HepG2 (cell line): ENCODE measurements around the gene DNAAF1. TPM values are rescaled to one million over a fixed set of nuclear protein-coding genes. Genes with fewer than 3 reads are reported as not detected.

Experiments
- BORCS8-MEF2B ChIP-seq: sonication (generic); formaldehyde crosslinking; IDR thresholded peaks from 2 replicates; pipeline ENCODE4 v1.8.0; 2022; ENCODE audit warnings: mild to moderate bottlenecking, missing genetic modification reagents
- MEIS1 ChIP-seq: sonication (generic); formaldehyde crosslinking; IDR thresholded peaks from 2 replicates; pipeline ENCODE4 v1.9.0; 2021; ENCODE audit warnings: mild to moderate bottlenecking, missing genetic modification reagents, moderate library complexity, borderline replicate concordance
- NCOA5 ChIP-seq: sonication (generic); formaldehyde crosslinking; IDR thresholded peaks from 2 replicates; pipeline ENCODE4 v1.4.0; 2020; ENCODE audit warnings: missing genetic modification reagents
- NR2F1 ChIP-seq, 2 experiments: fragments of 450-650 bp in 1 of 2; formaldehyde crosslinking in 1 of 2; IDR thresholded peaks; 2 replicates each; pipeline versions ENCODE4 v1.5.0 to v1.6.1; 2016 to 2020; ENCODE audit warnings: mild to moderate bottlenecking in 1 of 2, missing compliant biosample characterization in 1 of 2, missing genetic modification reagents in 1 of 2, moderate library complexity in 1 of 2
- SETDB1 ChIP-seq: sonication (generic); formaldehyde crosslinking; IDR thresholded peaks from 2 replicates; pipeline ENCODE4 v1.5.1; 2020; ENCODE audit warnings: missing genetic modification reagents, mild to moderate bottlenecking, borderline replicate concordance
- SRF ChIP-seq: IDR thresholded peaks from 2 replicates; pipeline ENCODE4 v1.6.1; 2011; ENCODE audit warnings: mild to moderate bottlenecking, low read depth, low read length, moderate library complexity
- TAF15 ChIP-seq: fragments of 200-400 bp; formaldehyde crosslinking; IDR thresholded peaks from one replicate; pipeline ENCODE4 v1.6.1; 2018; ENCODE audit warnings: mild to moderate bottlenecking, low read depth, low read length; ENCODE audit not compliant: poor library complexity, severe bottlenecking
- ZBTB7B ChIP-seq: sonication (generic); formaldehyde crosslinking; IDR thresholded peaks from 2 replicates; pipeline ENCODE4 v1.4.0; 2020; ENCODE audit warnings: missing genetic modification reagents
- ZNF382 ChIP-seq: sonication (generic); formaldehyde crosslinking; IDR thresholded peaks from 2 replicates; pipeline ENCODE4 v1.5.0; 2020; ENCODE audit warnings: missing genetic modification reagents, mild to moderate bottlenecking, borderline replicate concordance
- ZNF703 ChIP-seq: sonication (generic); formaldehyde crosslinking; IDR thresholded peaks from 2 replicates; pipeline ENCODE4 v1.5.1; 2020; ENCODE audit warnings: missing genetic modification reagents, mild to moderate bottlenecking, moderate library complexity, borderline replicate concordance
- ZNF775 ChIP-seq: sonication (generic); formaldehyde crosslinking; IDR thresholded peaks from 2 replicates; pipeline ENCODE4 v1.4.0; 2020; ENCODE audit warnings: missing genetic modification reagents, mild to moderate bottlenecking, moderate library complexity, borderline replicate concordance
- ZNF841 ChIP-seq: sonication (generic); formaldehyde crosslinking; IDR thresholded peaks from 2 replicates; pipeline ENCODE4 v1.8.1; 2023; ENCODE audit warnings: missing genetic modification reagents, borderline replicate concordance
- ZSCAN21 ChIP-seq: sonication (generic); formaldehyde crosslinking; IDR thresholded peaks from 2 replicates; pipeline ENCODE4 v1.8.0; 2022; ENCODE audit warnings: mild to moderate bottlenecking, missing genetic modification reagents, moderate library complexity, borderline replicate concordance
- polyA plus RNA-seq, 8 experiments: library from polyadenylated mRNA; depleted of rRNA in 3 of 8; stranded (reverse) in 7 of 8; unstranded in 1 of 8; fragments of >200 nt; fragmentation: Illumina TruSeq in 4 of 8; extraction: Trizol in 4 of 8; gene quantifications; 2 replicates each; pipeline versions ENCODE4 v1.2.1 to v1.2.3, GENCODE V29; 2011 to 2016; ENCODE audit warnings: low read depth in 4 of 8, missing spikeins in 1 of 8, mixed read lengths in 1 of 8; ENCODE audit not compliant: insufficient read depth in 1 of 8
- total RNA-seq, 5 experiments: library from RNA; depleted of rRNA; stranded (reverse); fragments of >200 nt; fragmentation: Illumina TruSeq; extraction: Trizol; gene quantifications; 2 replicates each; pipeline ENCODE4 v1.2.3, GENCODE V29; 2016; ENCODE audit warnings: low read depth in 1 of 5
- TF ChIP-seq, protein P1 (sequence below): sonication (generic); formaldehyde crosslinking; IDR thresholded peaks from 2 replicates; pipeline ENCODE4 v1.8.0; 2022; ENCODE audit warnings: mild to moderate bottlenecking, missing genetic modification reagents, borderline replicate concordance
- TF ChIP-seq, protein P2 (sequence below): sonication (generic); formaldehyde crosslinking; IDR thresholded peaks from 2 replicates; pipeline ENCODE4 v1.4.0; 2020; ENCODE audit warnings: mild to moderate bottlenecking, missing genetic modification reagents, borderline replicate concordance
- TF ChIP-seq, protein P3 (sequence below): sonication (generic); formaldehyde crosslinking; IDR thresholded peaks from 2 replicates; pipeline ENCODE4 v1.4.0; 2020; ENCODE audit warnings: low read depth, missing genetic modification reagents
- TF ChIP-seq, protein P4 (sequence below): sonication (generic); formaldehyde crosslinking; IDR thresholded peaks from 2 replicates; pipeline ENCODE4 v1.4.0; 2020; ENCODE audit warnings: missing genetic modification reagents, borderline replicate concordance
- TF ChIP-seq, protein P5 (sequence below): sonication (generic); formaldehyde crosslinking; IDR thresholded peaks from 2 replicates; pipeline ENCODE4 v1.4.0; 2020; ENCODE audit warnings: mild to moderate bottlenecking, low read depth, missing genetic modification reagents

DNAAF1 gene
- total and polyA plus RNA-seq, 2 of the 13 experiments (the other 11 are each of a cell fraction or from before 2014, with no cell fraction given), result 0.04 TPM; not detected in 1

DNA sequence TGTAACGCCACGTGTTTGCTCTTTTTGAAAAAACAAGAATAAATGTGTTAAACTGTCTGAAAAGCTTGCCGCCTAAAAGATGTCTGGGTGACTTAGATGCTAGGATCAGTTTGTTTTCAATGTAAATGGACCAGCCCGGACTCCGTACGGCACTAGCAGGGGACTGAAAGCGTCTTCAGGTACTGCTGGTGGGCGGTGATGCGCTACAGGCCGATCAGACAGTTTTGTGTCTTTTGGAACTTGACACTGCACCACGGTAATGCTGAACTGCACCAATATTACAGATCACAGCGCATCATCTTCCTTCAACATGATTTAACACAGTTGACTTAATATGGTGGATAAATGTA lies 27.6 kb upstream of the DNAAF1 start (continued):
- TF ChIP-seq, protein P1, sequence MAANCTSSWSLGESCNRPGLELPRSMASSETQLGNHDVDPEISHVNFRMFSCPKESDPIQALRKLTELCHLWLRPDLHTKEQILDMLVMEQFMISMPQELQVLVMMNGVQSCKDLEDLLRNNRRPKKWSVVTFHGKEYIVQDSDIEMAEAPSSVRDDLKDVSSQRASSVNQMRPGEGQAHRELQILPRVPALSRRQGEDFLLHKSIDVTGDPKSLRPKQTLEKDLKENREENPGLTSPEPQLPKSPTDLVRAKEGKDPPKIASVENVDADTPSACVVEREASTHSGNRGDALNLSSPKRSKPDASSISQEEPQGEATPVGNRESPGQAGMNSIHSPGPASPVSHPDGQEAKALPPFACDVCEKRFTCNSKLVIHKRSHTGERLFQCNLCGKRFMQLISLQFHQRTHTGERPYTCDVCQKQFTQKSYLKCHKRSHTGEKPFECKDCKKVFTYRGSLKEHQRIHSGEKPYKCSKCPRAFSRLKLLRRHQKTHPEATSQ, result 0 out of 2 replicates have a peak, but pooled peaks have one; percentile 21
- TF ChIP-seq ZNF382 (no peak), SETDB1 (CRISPR knock-in tag) (no peak), NR2F1 (CRISPR knock-in tag; IDR thresholded peaks at IDR 0.05) (peak in 1 of 2 experiments; percentile 6; a peak in 1 of 4 replicates), TAF15 (no peak), ZNF841 (CRISPR knock-in tag) (no peak), ZSCAN21 (CRISPR knock-in tag) (no peak), ZNF703 (CRISPR knock-in tag) (no peak), ZBTB7B (no peak), MEIS1 (CRISPR knock-in tag) (no peak), BORCS8-MEF2B (CRISPR knock-in tag) (no peak), ZNF775 (CRISPR knock-in tag) (0 out of 2 replicates have a peak, but pooled peaks have one; percentile 31), NCOA5 (CRISPR knock-in tag) (no peak), SRF (no peak)
- TF ChIP-seq, protein P2, sequence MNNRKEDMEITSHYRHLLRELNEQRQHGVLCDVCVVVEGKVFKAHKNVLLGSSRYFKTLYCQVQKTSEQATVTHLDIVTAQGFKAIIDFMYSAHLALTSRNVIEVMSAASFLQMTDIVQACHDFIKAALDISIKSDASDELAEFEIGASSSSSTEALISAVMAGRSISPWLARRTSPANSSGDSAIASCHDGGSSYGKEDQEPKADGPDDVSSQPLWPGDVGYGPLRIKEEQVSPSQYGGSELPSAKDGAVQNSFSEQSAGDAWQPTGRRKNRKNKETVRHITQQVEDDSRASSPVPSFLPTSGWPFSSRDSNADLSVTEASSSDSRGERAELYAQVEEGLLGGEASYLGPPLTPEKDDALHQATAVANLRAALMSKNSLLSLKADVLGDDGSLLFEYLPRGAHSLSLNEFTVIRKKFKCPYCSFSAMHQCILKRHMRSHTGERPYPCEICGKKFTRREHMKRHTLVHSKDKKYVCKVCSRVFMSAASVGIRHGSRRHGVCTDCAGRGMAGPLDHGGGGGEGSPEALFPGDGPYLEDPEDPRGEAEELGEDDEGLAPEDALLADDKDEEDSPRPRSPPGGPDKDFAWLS (CRISPR knock-in tag), result peak; percentile 66; the same call in 1 of the 2 replicates
- TF ChIP-seq, protein P3, sequence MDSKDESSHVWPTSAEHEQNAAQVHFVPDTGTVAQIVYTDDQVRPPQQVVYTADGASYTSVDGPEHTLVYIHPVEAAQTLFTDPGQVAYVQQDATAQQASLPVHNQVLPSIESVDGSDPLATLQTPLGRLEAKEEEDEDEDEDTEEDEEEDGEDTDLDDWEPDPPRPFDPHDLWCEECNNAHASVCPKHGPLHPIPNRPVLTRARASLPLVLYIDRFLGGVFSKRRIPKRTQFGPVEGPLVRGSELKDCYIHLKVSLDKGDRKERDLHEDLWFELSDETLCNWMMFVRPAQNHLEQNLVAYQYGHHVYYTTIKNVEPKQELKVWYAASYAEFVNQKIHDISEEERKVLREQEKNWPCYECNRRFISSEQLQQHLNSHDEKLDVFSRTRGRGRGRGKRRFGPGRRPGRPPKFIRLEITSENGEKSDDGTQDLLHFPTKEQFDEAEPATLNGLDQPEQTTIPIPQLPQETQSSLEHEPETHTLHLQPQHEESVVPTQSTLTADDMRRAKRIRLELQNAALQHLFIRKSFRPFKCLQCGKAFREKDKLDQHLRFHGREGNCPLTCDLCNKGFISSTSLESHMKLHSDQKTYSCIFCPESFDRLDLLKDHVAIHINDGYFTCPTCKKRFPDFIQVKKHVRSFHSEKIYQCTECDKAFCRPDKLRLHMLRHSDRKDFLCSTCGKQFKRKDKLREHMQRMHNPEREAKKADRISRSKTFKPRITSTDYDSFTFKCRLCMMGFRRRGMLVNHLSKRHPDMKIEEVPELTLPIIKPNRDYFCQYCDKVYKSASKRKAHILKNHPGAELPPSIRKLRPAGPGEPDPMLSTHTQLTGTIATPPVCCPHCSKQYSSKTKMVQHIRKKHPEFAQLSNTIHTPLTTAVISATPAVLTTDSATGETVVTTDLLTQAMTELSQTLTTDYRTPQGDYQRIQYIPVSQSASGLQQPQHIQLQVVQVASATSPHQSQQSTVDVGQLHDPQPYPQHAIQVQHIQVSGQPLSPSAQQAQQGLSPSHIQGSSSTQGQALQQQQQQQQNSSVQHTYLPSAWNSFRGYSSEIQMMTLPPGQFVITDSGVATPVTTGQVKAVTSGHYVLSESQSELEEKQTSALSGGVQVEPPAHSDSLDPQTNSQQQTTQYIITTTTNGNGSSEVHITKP, result no peak
- TF ChIP-seq, protein P4, sequence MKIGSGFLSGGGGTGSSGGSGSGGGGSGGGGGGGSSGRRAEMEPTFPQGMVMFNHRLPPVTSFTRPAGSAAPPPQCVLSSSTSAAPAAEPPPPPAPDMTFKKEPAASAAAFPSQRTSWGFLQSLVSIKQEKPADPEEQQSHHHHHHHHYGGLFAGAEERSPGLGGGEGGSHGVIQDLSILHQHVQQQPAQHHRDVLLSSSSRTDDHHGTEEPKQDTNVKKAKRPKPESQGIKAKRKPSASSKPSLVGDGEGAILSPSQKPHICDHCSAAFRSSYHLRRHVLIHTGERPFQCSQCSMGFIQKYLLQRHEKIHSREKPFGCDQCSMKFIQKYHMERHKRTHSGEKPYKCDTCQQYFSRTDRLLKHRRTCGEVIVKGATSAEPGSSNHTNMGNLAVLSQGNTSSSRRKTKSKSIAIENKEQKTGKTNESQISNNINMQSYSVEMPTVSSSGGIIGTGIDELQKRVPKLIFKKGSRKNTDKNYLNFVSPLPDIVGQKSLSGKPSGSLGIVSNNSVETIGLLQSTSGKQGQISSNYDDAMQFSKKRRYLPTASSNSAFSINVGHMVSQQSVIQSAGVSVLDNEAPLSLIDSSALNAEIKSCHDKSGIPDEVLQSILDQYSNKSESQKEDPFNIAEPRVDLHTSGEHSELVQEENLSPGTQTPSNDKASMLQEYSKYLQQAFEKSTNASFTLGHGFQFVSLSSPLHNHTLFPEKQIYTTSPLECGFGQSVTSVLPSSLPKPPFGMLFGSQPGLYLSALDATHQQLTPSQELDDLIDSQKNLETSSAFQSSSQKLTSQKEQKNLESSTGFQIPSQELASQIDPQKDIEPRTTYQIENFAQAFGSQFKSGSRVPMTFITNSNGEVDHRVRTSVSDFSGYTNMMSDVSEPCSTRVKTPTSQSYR (CRISPR knock-in tag), result no peak
- TF ChIP-seq, protein P5, sequence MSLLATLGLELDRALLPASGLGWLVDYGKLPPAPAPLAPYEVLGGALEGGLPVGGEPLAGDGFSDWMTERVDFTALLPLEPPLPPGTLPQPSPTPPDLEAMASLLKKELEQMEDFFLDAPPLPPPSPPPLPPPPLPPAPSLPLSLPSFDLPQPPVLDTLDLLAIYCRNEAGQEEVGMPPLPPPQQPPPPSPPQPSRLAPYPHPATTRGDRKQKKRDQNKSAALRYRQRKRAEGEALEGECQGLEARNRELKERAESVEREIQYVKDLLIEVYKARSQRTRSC (CRISPR knock-in tag), result no peak
